Measurements from ENCODE around the gene ZNF655. TPM values are rescaled to one million over a fixed set of nuclear protein-coding genes. Genes with fewer than 3 reads are reported as not detected.
"Not testable (repeated sequence)": the region's sequence is repeated elsewhere in the genome, so short reads cannot be mapped to it uniquely, and the experiment has no call there.

Gene ZNF655
- total and polyA plus RNA-seq, 2 of the 8 experiments (the other 6 are each of a cell fraction or from before 2014, with no cell fraction given): 27.1 to 37.8 TPM

DNA sequence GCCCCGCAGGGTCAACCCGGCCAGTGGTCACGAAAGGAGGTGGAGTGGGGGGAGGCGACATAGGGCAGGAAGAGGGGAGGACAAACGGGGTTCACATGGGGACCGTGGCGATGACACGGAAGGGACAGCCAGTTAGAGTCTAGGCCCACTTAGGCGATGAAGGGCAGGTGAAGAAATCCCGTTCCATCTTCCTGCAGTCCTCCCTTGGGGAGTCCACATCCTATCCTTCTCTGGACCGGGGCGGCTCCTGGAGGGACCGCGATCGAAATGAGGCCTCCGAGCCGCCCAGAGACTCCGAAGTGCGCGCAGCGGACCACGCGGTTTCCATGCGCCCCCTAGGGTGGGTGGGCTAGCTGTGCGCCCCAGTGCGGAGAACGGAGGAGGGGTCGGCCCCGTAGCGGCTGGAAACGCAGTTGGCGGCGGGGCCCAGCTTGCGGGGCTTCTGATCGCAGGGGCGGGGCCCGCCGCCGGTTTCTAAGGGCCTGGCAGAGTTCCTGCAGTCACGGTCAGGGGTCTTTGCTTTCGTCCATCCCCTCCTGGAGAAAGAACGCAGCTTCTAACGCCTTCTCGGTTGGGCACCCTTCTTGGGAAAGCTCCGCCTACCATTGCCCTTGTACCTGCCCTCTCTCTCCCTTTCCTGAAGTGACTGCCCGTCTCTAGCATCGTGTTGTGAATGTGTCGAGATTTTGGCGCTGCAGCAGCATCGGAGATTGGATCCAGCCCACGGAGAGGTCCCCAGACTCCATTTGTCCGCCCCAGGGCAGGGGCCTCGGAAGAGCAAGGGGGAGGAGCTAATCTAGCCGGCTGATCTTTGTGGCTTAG lies 21.7 kb downstream of the ZNF655 start (continued):
- TF ChIP-seq RNF2 (IDR thresholded peaks at IDR 0.05; ENCODE audit: borderline replicate concordance, low read depth, low read length, missing control alignments, poor library complexity, severe bottlenecking): no peak
- TF ChIP-seq EZH2 (IDR thresholded peaks at IDR 0.05; ENCODE audit: low read depth, low read length, severe bottlenecking): no peak
- no peak for TF ChIP-seq RFX5 (IDR thresholded peaks at IDR 0.05; ENCODE audit: borderline replicate concordance, low read depth, low read length)
- TF ChIP-seq TEAD4 (IDR thresholded peaks at IDR 0.05; ENCODE audit: low read depth, low read length): no peak
- no peak for TF ChIP-seq KDM1A (IDR thresholded peaks at IDR 0.05; ENCODE audit: borderline replicate concordance, low read length)
- peak; percentile 38; the same call in 1 of the 2 replicates for TF ChIP-seq RBBP5 (IDR thresholded peaks at IDR 0.05; ENCODE audit: borderline replicate concordance, low read depth, low read length)
- TF ChIP-seq KDM4A (IDR thresholded peaks at IDR 0.05; ENCODE audit: low read depth, low read length, severe bottlenecking): peak; percentile 78

GRCh38 chr7:99580778-99581332 lies 22.4 kb downstream of the ZNF655 start:
- DNase-seq (ENCODE audit: low read depth in 1 of 2, low spot score in 2 of 2); H4K5ac ChIP-seq (ENCODE audit: insufficient read length, low read depth, low read length); H4K91ac ChIP-seq (replicated peaks; ENCODE audit: insufficient read length, low read length); H3K9me3 ChIP-seq (ENCODE audit: insufficient read depth in 2 of 2, low read depth in 1 of 2, low read length in 1 of 2); H3K79me1 ChIP-seq (ENCODE audit: low read depth, low read length); H3K23ac ChIP-seq (ENCODE audit: insufficient read length); H3K79me2 ChIP-seq (ENCODE audit: control insufficient read depth in 1 of 2, insufficient read depth in 2 of 2, low read length in 2 of 2); H3K27me3 ChIP-seq (replicated peaks in 1 of 4; ENCODE audit: control insufficient read depth in 3 of 4, extremely low read depth in 1 of 4, insufficient read depth in 3 of 4, low read length in 3 of 4); H3K56ac ChIP-seq (replicated peaks; ENCODE audit: insufficient read length, low read depth, low read length); H3K4ac ChIP-seq (replicated peaks; ENCODE audit: insufficient read length, low read depth, low read length); H2BK20ac ChIP-seq (ENCODE audit: low read length); H4K20me1 ChIP-seq (replicated peaks in 1 of 2; ENCODE audit: control insufficient read depth in 1 of 2, insufficient read depth in 2 of 2, low read length in 2 of 2); FAIRE-seq; H2BK120ac ChIP-seq (replicated peaks; ENCODE audit: low read depth, low read length); H3K14ac ChIP-seq (ENCODE audit: insufficient read length); H3K4me1 ChIP-seq (replicated peaks in 1 of 4; ENCODE audit: control insufficient read depth in 3 of 4, insufficient read depth in 4 of 4, low read length in 3 of 4); H2BK15ac ChIP-seq (ENCODE audit: low read length); H3K36me3 ChIP-seq (ENCODE audit: control insufficient read depth in 2 of 4, insufficient read depth in 4 of 4, low read length in 3 of 4); H3K23me2 ChIP-seq (ENCODE audit: low read depth, low read length); H4K8ac ChIP-seq (ENCODE audit: extremely low read depth, insufficient read depth, low read length): not testable (repeated sequence)
- ChIA-PET POLR2A (ENCODE audit: partially characterized antibody) (interaction anchor here (0.9 to 6.5 kb wide), 15 partner anchors 14 to 520 kb away, joined by 3 to 56 read pairs (median 3); partner anchors contain the start of genes BUD31, FAM200A, PDAP1 and TMEM225B), CTCF (ENCODE audit: partially characterized antibody) (interaction anchor here (0.6 to 1.8 kb wide), 7 partner anchors 9 to 80 kb away, joined by 3 to 14 read pairs (median 3); no protein-coding TSS in a partner anchor)
- Histone ChIP-seq H2BK5ac (ENCODE audit: low read depth, low read length) (0 out of 2 replicates have a peak overlapping the region, but pooled peaks have one; percentile 2), H3K27ac (ENCODE audit: low read depth, low read length) (peak overlapping the region; percentile 20; the same call in 1 of the 2 replicates), H3K9ac (replicated peaks in 1 of 4; ENCODE audit: extremely low read depth in 1 of 4, low read depth in 3 of 4, low read length in 3 of 4) (peak overlapping the region in 3 of 4 experiments; percentile 25 to 78 (median 52); a peak in 5 of 7 replicates), H3K4me3 (ENCODE audit: extremely low read depth in 1 of 4, insufficient read depth in 2 of 4, low read depth in 3 of 4, low read length in 4 of 4) (peak overlapping the region; percentile 55 to 67 (median 60)), H3K18ac (ENCODE audit: extremely low read depth, low read length) (peak overlapping the region; percentile 95), H3K4me2 (ENCODE audit: insufficient read depth in 1 of 2, low read depth in 2 of 2, low read length in 2 of 2) (peak overlapping the region; percentile 82 to 96), H2AK5ac (ENCODE audit: low read depth, low read length) (0 out of 2 replicates have a peak overlapping the region, but pooled peaks have one; percentile 60), H2AFZ (ENCODE audit: low read length) (peak overlapping the region; percentile 99), H2BK12ac (ENCODE audit: low read depth, low read length) (0 out of 2 replicates have a peak overlapping the region, but pooled peaks have one; percentile 64)
- 59% methylated on average over 4 of the region's 4 CpGs; no CpG with 5 or more reads in 1 of the 2 experiments for WGBS, 2 experiments (ENCODE audit: extremely low coverage in 1 of 2, insufficient coverage in 1 of 2, insufficient read length in 1 of 2, insufficient replicate concordance in 2 of 2, low coverage in 1 of 2, low lambda C conversion rate in 2 of 2, missing lambda C conversion rate in 1 of 2)

Data from H1 (cell line).